GM21528 (cell line): ENCODE data around the gene AOAH.

ENCODE experiments used
- ATAC-seq: cut with Tn5 transposase; IDR thresholded peaks from one replicate; pipeline ENCODE4 v1.9.1; 2021; ENCODE audit warnings: mild to moderate bottlenecking, moderate library complexity; ENCODE audit not compliant: unreplicated experiment, low FRiP score

The AOAH gene

GRCh38 chr7:36606153-36606975 lies 117.9 kb downstream of the AOAH start:
- no peak for ATAC-seq

- no peak for ATAC-seq
These were observed 118.8 kb downstream of the AOAH start for GRCh38 chr7:36605261-36606051.

- ATAC-seq, result no peak
These were observed 119.5 kb downstream of the AOAH start for GRCh38 chr7:36604806-36605205.

- no peak for ATAC-seq
These were observed 121.1 kb downstream of the AOAH start for GRCh38 chr7:36602934-36603887.

GRCh38 chr7:36602511-36602910 lies 121.8 kb downstream of the AOAH start:
- ATAC-seq, result no peak

- ATAC-seq, result no peak
These were observed 122.7 kb downstream of the AOAH start for GRCh38 chr7:36601601-36602000.

GRCh38 chr7:36600869-36601530 lies 123.3 kb downstream of the AOAH start:
- ATAC-seq, result no peak

GRCh38 chr7:36600314-36600682 lies 124.0 kb downstream of the AOAH start:
- ATAC-seq, result no peak

GRCh38 chr7:36599645-36600313 lies 124.5 kb downstream of the AOAH start:
- no peak for ATAC-seq

- no peak for ATAC-seq
These were observed 126.1 kb downstream of the AOAH start for GRCh38 chr7:36598054-36598674.

GRCh38 chr7:36597090-36597773 lies 127.1 kb downstream of the AOAH start:
- no peak for ATAC-seq

GRCh38 chr7:36594445-36594844 lies 129.8 kb downstream of the AOAH start:
- no peak for ATAC-seq

- ATAC-seq, result no peak
These were observed 132.7 kb downstream of the AOAH start for GRCh38 chr7:36591636-36592035.

- ATAC-seq, result no peak
These were observed 134.9 kb downstream of the AOAH start for GRCh38 chr7:36589391-36589790.

GRCh38 chr7:36583318-36583717 lies 141.0 kb downstream of the AOAH start:
- ATAC-seq, result no peak

GRCh38 chr7:36575832-36576231 lies 148.5 kb downstream of the AOAH start:
- ATAC-seq, result no peak

GRCh38 chr7:36573066-36573465 lies 151.2 kb downstream of the AOAH start:
- ATAC-seq, result no peak

- no peak for ATAC-seq
These were observed 153.1 kb downstream of the AOAH start for GRCh38 chr7:36571190-36571560.
